GM23248 (cell line): ENCODE measurements around the gene RTN4RL1. TPM values are rescaled to one million over a fixed set of nuclear protein-coding genes. Genes with fewer than 3 reads are reported as not detected.
A peak's percentile ranks its signal among the peaks of the same experiment; 100 is the strongest.

Source experiments
- DNase-seq: peaks from one replicate; pipeline ENCODE4 v3.0.0-alpha.2; 2015
- H2AFZ ChIP-seq: fragments of 200-600 bp; sonication (generic); 2 replicates; pipeline ENCODE4 v1.6.1; 2016; ENCODE audit warnings: antibody characterized with exemption
- H3F3A ChIP-seq: fragments of 200-600 bp; sonication (generic); 2 replicates; pipeline ENCODE4 v1.6.1; 2016; ENCODE audit warnings: mild to moderate bottlenecking, antibody characterized with exemption, mixed run types; ENCODE audit not compliant: insufficient read depth
- H3K27ac ChIP-seq: fragments of 200-600 bp; sonication (generic); 2 replicates; pipeline ENCODE4 v1.5.1; 2016; ENCODE audit warnings: mild to moderate bottlenecking
- H3K27me3 ChIP-seq: fragments of 200-600 bp; sonication (generic); replicated peaks from 2 replicates; pipeline ENCODE4 v1.6.1; 2016; ENCODE audit warnings: mild to moderate bottlenecking; ENCODE audit not compliant: insufficient read depth
- H3K36me3 ChIP-seq: fragments of 200-600 bp; sonication (generic); 2 replicates; pipeline ENCODE4 v1.6.1; 2016; ENCODE audit warnings: low read depth, mild to moderate bottlenecking
- H3K4me1 ChIP-seq: fragments of 200-600 bp; sonication (generic); 2 replicates; pipeline ENCODE4 v1.6.1; 2016; ENCODE audit warnings: mild to moderate bottlenecking; ENCODE audit not compliant: insufficient read depth
- H3K4me2 ChIP-seq: fragments of 200-600 bp; sonication (generic); one replicate; pipeline ENCODE4 v1.6.1; 2016; ENCODE audit warnings: mild to moderate bottlenecking; ENCODE audit not compliant: unreplicated experiment
- H3K4me3 ChIP-seq: fragments of 200-600 bp; sonication (generic); 2 replicates; pipeline ENCODE4 v1.5.1; 2016; ENCODE audit warnings: mild to moderate bottlenecking
- H3K79me2 ChIP-seq: fragments of 200-600 bp; sonication (generic); 2 replicates; pipeline ENCODE4 v1.6.1; 2016; ENCODE audit warnings: mild to moderate bottlenecking; ENCODE audit not compliant: insufficient read depth
- H3K9ac ChIP-seq: fragments of 200-600 bp; sonication (generic); 2 replicates; pipeline ENCODE4 v1.6.1; 2016; ENCODE audit warnings: mild to moderate bottlenecking
- H3K9me2 ChIP-seq: fragments of 200-600 bp; sonication (generic); 2 replicates; pipeline ENCODE4 v1.6.1; 2016; ENCODE audit warnings: mixed run types, mild to moderate bottlenecking, moderate library complexity; ENCODE audit not compliant: insufficient read depth
- H3K9me3 ChIP-seq: fragments of 200-600 bp; sonication (generic); one replicate; pipeline ENCODE4 v1.6.1; 2017; ENCODE audit warnings: low read depth
- H4K20me1 ChIP-seq: fragments of 200-600 bp; sonication (generic); 2 replicates; pipeline ENCODE4 v1.6.0; 2016; ENCODE audit not compliant: insufficient read depth
- EZH2 ChIP-seq: fragments of 200-600 bp; sonication (generic); IDR thresholded peaks from 2 replicates; pipeline ENCODE4 v1.6.1; 2018; ENCODE audit warnings: antibody characterized with exemption, mild to moderate bottlenecking; ENCODE audit not compliant: insufficient read depth, poor library complexity, severe bottlenecking
- EZH2phosphoT487 ChIP-seq: fragments of 200-600 bp; sonication (generic); IDR thresholded peaks from 2 replicates; pipeline ENCODE4 v1.6.1; 2018; ENCODE audit warnings: antibody characterized with exemption, moderate library complexity, mild to moderate bottlenecking, low read depth; ENCODE audit not compliant: insufficient read depth
- WGBS, 2 experiments: methylation state at CpG; one replicate each; pipeline ENCODE4 v1.1.6; 2015 to 2017; ENCODE audit warnings: low lambda C conversion rate in 2 of 2, low coverage in 1 of 2; ENCODE audit errors: missing lambda C conversion rate in 2 of 2; 5-methylcytosine and 5-hydroxymethylcytosine counted together
- in situ Hi-C: fragments of 300-500 bp; cut with MboI; formaldehyde crosslinking; loops from 2 replicates; pipeline ENCODE4 v1.15.0; 2020
- polyA plus RNA-seq: library from polyadenylated mRNA; unstranded; fragments of >200 nt; fragmentation: Nextera tagmentation; extraction: Ambion mirVana; gene quantifications from 2 replicates; pipeline ENCODE4 v1.2.1, GENCODE V29; 2016
- total RNA-seq: library from RNA; depleted of rRNA; stranded (reverse); fragments of >200 nt; shearing (Covaris generic); gene quantifications from 2 replicates; pipeline ENCODE4 v1.2.3, GENCODE V29; 2014

Gene RTN4RL1
- total and polyA plus RNA-seq, 2 experiments from 2014 or later: 0.22 TPM; not detected in 1

- Histone ChIP-seq H3K4me2 (no peak overlapping the region), H3K79me2 (peaks cover 23% of the 10 kb centered on the region), H3K9ac (peak overlapping the region; percentile 72), H3K27ac (peak overlapping the region; percentile 96), H4K20me1 (no peaks in the 10 kb centered on the region), H3K27me3 (no peaks in the 10 kb centered on the region), H3K4me1 (peaks cover 74% of the 10 kb centered on the region), H3F3A (peaks cover 66% of the 10 kb centered on the region), H2AFZ (no peak overlapping the region), H3K36me3 (no peaks in the 10 kb centered on the region; the same call in 1 of the 2 replicates), H3K4me3 (no peak overlapping the region), H3K9me3 (no peaks in the 10 kb centered on the region), H3K9me2 (no peaks in the 10 kb centered on the region)
- DNase-seq: peak; percentile 45
- 58 to 60% methylated on average over 5 of the region's 5 CpGs for WGBS, 2 experiments
- in situ Hi-C loops: loop anchor here (10.0 kb wide), 1 partner anchor 181 kb away; no protein-coding TSS in a partner anchor
- TF ChIP-seq EZH2 (no peak), EZH2phosphoT487 (no peak)
Measured at GRCh38 chr17:2064147-2064489, 39.0 kb upstream of the RTN4RL1 start.

GRCh38 chr17:2063261-2064146 lies 38.4 kb upstream of the RTN4RL1 start:
- peak overlapping the region; percentile 61 for H3K4me2 ChIP-seq
- in situ Hi-C loops: loop anchor here (10.0 kb wide), 1 partner anchor 181 kb away; no protein-coding TSS in a partner anchor
- no peaks in the 10 kb centered on the region for H3K27me3 ChIP-seq
- H3K79me2 ChIP-seq: peaks cover 29% of the 10 kb centered on the region
- no peak overlapping the region for H3K4me3 ChIP-seq
- H2AFZ ChIP-seq: no peak overlapping the region
- TF ChIP-seq EZH2 (no peak), EZH2phosphoT487 (no peak)
- no peaks in the 10 kb centered on the region for H4K20me1 ChIP-seq
- peaks cover 60% of the 10 kb centered on the region for H3F3A ChIP-seq
- no peaks in the 10 kb centered on the region; the same call in 1 of the 2 replicates for H3K36me3 ChIP-seq
- H3K9ac ChIP-seq: peak overlapping the region; percentile 72
- peak; percentile 66 for DNase-seq
- no peaks in the 10 kb centered on the region for H3K9me2 ChIP-seq
- peaks cover 68% of the 10 kb centered on the region for H3K4me1 ChIP-seq
- H3K9me3 ChIP-seq: no peaks in the 10 kb centered on the region
- H3K27ac ChIP-seq: peak overlapping the region; percentile 96
- 47 to 50% methylated on average over 16 of the region's 16 CpGs for WGBS, 2 experiments

GRCh38 chr17:2062571-2063183 lies 37.5 kb upstream of the RTN4RL1 start:
- in situ Hi-C loops: loop anchor here (10.0 kb wide), 1 partner anchor 182 kb away; no protein-coding TSS in a partner anchor
- Histone ChIP-seq H3K4me3 (no peak overlapping the region), H3K9ac (peak overlapping the region; percentile 72), H3K36me3 (no peaks in the 10 kb centered on the region; the same call in 1 of the 2 replicates), H2AFZ (no peak overlapping the region), H3K27ac (peak overlapping the region; percentile 96), H3K9me3 (no peaks in the 10 kb centered on the region), H3K9me2 (no peaks in the 10 kb centered on the region), H3K4me1 (peaks cover 60% of the 10 kb centered on the region), H3K4me2 (peak overlapping the region; percentile 61), H4K20me1 (no peaks in the 10 kb centered on the region), H3F3A (peaks cover 55% of the 10 kb centered on the region), H3K79me2 (peaks cover 37% of the 10 kb centered on the region), H3K27me3 (no peaks in the 10 kb centered on the region)
- DNase-seq: peak; percentile 60
- TF ChIP-seq EZH2phosphoT487 (no peak), EZH2 (no peak)
- 15 to 18% methylated on average over 10 to 11 of the region's 11 CpGs for WGBS, 2 experiments

GRCh38 chr17:2061441-2061958 lies 36.4 kb upstream of the RTN4RL1 start:
- peak overlapping the region; percentile 96 for H3K27ac ChIP-seq
- no peaks in the 10 kb centered on the region; the same call in 1 of the 2 replicates for H3K36me3 ChIP-seq
- no peak overlapping the region for H3K4me2 ChIP-seq
- no peaks in the 10 kb centered on the region for H3K27me3 ChIP-seq
- peak overlapping the region; percentile 72 for H3K9ac ChIP-seq
- peaks cover 43% of the 10 kb centered on the region for H3F3A ChIP-seq
- H3K9me3 ChIP-seq: no peaks in the 10 kb centered on the region
- in situ Hi-C loops: loop anchor here (10.0 kb wide), 1 partner anchor 183 kb away; no protein-coding TSS in a partner anchor
- TF ChIP-seq EZH2phosphoT487 (no peak), EZH2 (no peak)
- H2AFZ ChIP-seq: no peak overlapping the region
- peaks cover 41% of the 10 kb centered on the region for H3K79me2 ChIP-seq
- H3K4me3 ChIP-seq: no peak overlapping the region
- H4K20me1 ChIP-seq: no peaks in the 10 kb centered on the region
- WGBS, 2 experiments: 83 to 85% methylated on average over 14 to 16 of the region's 17 CpGs
- no peaks in the 10 kb centered on the region for H3K9me2 ChIP-seq
- peaks cover 48% of the 10 kb centered on the region for H3K4me1 ChIP-seq
- DNase-seq: no peak
